Fibroblast of mammary gland (primary cell): ENCODE data around the gene IL17D.
"Not testable (repeated sequence)": the region's sequence is repeated elsewhere in the genome, so short reads cannot be mapped to it uniquely, and the experiment has no call there.

Experiments
- DNase-seq: peaks from one replicate; pipeline ENCODE4 v3.0.0-alpha.2; 2010; ENCODE audit warnings: low read depth
- H3K4me3 ChIP-seq: 2 replicates; pipeline ENCODE4 v1.5.1; 2011; ENCODE audit warnings: low read depth, mild to moderate bottlenecking, low read length, moderate library complexity; ENCODE audit not compliant: control insufficient read depth
- CTCF ChIP-seq: conservative IDR thresholded peaks from 2 replicates; pipeline ENCODE4 v1.5.1; 2011; ENCODE audit warnings: low read depth, low read length, inconsistent platforms; ENCODE audit not compliant: control insufficient read depth, insufficient read depth

Gene IL17D

GRCh38 chr13:20721454-20722357, 18.2 kb downstream of the IL17D start:
- DNase-seq, result peak; percentile 64
- peak overlapping the region; percentile 27 for H3K4me3 ChIP-seq
- TF ChIP-seq CTCF, result no peak

- H3K4me3 ChIP-seq, result no peak overlapping the region
- no peak for DNase-seq
- no peak for TF ChIP-seq CTCF
Observed at GRCh38 chr13:20727856-20728255, 24.4 kb downstream of the IL17D start.

GRCh38 chr13:20728579-20729311, 25.2 kb downstream of the IL17D start:
- no peak for TF ChIP-seq CTCF
- no peak overlapping the region for H3K4me3 ChIP-seq
- DNase-seq, result peak; percentile 31

DNA sequence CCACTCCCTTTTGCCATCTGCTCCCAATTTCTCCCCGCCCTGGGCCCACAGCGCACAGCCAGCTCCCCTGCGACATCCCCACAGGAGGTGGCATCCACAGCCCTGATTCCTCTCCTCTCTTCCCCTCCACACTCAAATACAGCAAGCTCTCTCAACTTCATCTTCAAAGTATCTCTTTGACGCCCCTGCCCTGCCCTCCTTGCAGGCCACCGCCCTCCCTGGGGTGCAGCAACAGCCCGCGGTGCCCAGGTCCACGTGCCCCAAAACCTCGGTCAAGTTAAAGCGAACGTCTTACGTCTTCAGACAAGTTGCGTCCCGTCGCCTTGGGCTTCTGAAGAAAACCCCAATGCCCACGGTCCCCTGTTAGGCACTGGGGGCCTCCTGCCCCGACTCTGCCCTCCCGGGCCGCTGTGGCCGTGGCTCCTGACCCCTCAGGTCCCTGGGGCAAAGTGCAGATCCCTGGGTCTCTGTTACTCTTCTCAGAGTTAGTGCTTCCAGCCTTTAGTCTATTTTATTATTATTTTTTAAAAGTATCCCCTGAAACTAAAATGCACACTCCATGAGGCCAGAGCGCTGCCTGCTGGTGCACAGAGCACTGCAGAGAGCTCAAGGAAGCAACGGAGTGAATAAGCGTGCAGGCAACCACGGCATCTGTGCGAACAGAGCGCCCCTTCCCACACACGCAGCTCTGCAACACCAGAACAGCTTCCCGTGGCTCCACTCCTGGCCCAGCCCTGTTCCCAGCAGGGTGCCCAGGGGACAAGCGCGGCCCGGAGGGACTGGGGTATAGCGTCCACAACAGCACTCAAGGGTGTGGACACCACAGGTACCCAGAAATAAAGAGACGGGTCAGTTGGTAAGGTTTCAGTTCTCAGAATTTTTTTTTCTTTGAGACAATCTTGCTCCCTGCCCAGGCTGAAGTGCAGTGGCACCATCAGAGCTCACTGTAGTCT, 26.4 kb downstream of the IL17D start:
- no peak for DNase-seq
- no peak for TF ChIP-seq CTCF
- H3K4me3 ChIP-seq, result no peak overlapping the region

DNA sequence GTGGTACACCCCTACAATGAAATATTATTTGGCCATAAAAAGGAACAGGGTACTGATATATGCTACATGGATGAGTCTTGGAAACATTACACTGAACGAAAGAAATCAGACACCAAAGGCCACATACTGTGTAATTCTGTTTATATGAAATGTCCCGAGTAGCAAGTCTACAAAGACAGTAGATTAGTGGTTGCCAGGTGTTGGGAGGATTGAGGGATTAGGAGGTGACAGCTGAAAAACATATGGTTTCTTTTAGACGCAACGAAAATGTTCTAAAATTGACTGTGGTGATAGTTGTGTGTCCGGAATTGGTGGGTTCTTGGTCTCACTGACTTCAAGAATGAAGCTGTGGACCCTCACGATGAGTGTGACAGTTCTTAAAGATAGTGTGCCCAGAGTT, 35.1 kb downstream of the IL17D start:
- TF ChIP-seq CTCF, result no peak
- H3K4me3 ChIP-seq, result no peak overlapping the region
- no peak for DNase-seq

DNA sequence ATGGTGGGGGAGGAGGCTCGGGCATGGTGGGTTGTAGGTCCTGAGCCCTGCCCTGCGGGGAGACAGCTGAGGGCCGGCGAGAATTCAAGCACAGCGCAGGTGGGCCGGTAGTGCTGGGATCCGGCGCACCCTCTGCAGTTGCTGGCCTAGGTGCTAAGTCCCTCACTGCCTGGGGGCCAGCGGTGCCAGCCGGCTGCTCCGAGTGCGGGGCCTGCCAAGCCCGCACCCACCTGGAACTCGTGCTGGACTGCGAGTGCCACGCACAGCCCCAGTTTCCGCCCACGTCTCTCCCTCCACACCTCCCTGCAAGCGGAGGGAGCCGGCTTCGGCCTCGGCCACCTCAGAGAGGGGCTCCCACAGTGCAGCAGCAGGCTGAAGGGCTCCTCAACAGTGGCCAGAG, 36.5 kb downstream of the IL17D start:
- DNase-seq, result no peak
- no peak overlapping the region for H3K4me3 ChIP-seq
- TF ChIP-seq CTCF, result no peak

DNA sequence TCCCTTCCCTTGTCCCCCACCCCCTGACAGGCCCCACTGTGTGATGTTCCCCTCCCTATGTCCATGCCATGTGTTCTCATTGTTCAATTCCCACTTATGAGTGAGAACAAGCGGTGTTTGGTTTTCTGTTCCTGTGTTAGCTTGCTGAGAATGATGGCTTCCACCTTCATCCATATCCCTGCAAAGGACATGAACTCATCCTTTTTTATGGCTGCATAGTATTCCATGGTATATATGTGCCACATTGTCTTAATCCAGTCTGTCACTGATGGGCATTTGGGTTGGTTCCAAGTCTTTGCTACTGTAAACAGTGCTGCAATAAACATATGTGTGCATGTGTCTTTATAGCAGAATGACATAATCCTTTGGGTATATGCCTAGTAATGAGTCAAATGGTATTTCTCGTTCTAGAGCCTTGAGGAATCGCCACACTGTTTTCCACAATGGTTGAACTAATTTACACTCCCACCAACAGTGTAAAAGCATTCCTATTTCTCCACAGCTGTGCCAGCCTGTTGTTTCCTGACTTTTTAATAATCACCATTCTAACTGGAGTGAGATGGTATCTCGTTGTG, 40.4 kb downstream of the IL17D start:
- peak; percentile 30 for DNase-seq
- not testable (repeated sequence) for H3K4me3 ChIP-seq
